PFSK-1 (cell line): ENCODE data around the gene TADA1.

Experiments used
- POLR2AphosphoS5 ChIP-seq: IDR thresholded peaks from 2 replicates; pipeline ENCODE4 v1.6.1; 2012; ENCODE audit warnings: low read depth, mild to moderate bottlenecking, control low read depth, low read length, moderate library complexity
- REST ChIP-seq, 2 experiments: IDR thresholded peaks; 2 replicates each; pipeline versions ENCODE4 v1.6.1 to v1.8.0; 2011 to 2012; ENCODE audit warnings: low read depth in 2 of 2, low read length in 2 of 2, control low read depth in 1 of 2, inconsistent platforms in 1 of 2, mild to moderate bottlenecking in 1 of 2, moderate library complexity in 1 of 2; ENCODE audit not compliant: insufficient read depth in 1 of 2
- SIN3A ChIP-seq: IDR thresholded peaks from 2 replicates; pipeline ENCODE4 v1.6.1; 2012; ENCODE audit warnings: mild to moderate bottlenecking, low read length, moderate library complexity, borderline replicate concordance; ENCODE audit not compliant: insufficient read depth
- TAF1 ChIP-seq: IDR thresholded peaks from 2 replicates; pipeline ENCODE4 v1.6.1; 2012; ENCODE audit warnings: low read length, control low read depth, borderline replicate concordance; ENCODE audit not compliant: insufficient read depth

- no peak for TF ChIP-seq SIN3A
- TF ChIP-seq POLR2AphosphoS5 = no peak
- no peak for TF ChIP-seq TAF1
- TF ChIP-seq REST (IDR thresholded peaks at IDR 0.05; ENCODE audit: insufficient read depth in 1 of 2, low read depth in 2 of 2, low read length in 2 of 2) = no peak
Measured at GRCh38 chr1:166895766-166896165, 19.7 kb upstream of the TADA1 start.
